Measurements from ENCODE around the gene ARHGEF19. TPM values are rescaled to one million over a fixed set of nuclear protein-coding genes. Genes with fewer than 3 reads are reported as not detected.

ARHGEF19 gene
- total and polyA plus RNA-seq, 9 of the 15 experiments (the other 6 are each of a cell fraction or from before 2014, with no cell fraction given), result 0.73 to 21.0 (median 5.2) TPM

DNA sequence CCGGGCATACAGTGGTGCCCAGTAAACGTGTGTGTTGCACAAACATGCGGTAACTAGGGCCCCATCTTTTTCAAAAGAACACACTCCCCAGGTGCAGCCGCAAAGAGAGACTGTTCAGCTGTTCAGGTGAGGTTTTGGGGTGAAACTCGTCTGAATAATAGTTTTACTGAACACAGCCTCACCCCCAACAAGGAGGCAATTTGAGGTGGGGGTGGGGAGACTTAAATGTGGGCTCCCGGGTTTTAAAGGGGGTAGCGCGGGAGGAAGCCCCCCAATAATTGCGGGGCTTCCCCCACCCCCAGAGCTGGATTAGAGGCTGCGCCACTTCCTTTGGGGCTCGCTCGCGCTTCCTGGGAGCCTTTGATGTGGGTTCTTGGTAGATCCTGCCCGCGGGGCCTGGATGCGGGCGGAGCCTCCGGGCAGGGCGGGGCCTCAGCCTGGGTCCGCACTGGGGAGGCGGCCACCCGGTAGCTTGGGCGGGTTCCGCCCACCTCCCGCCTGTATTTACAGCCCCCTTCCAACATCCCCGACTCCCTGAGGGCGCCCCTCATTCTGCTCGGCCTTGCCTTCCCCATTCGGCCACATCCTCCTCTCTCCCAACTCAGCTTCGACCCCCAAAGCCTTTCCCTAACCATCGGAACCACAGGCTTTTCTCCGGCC, 50.2 kb downstream of the ARHGEF19 start (continued):
- TF ChIP-seq GABPA (tag; conservative IDR thresholded peaks at IDR 0.05; ENCODE audit: low read depth), result peak; percentile 52
- TF ChIP-seq RFX5 (IDR thresholded peaks at IDR 0.05; ENCODE audit: low read depth, low read length), result no peak
- TF ChIP-seq CAMTA2 (CRISPR knock-in tag; conservative IDR thresholded peaks at IDR 0.05), result no peak
- no peak for TF ChIP-seq NELFE (IDR thresholded peaks at IDR 0.05; ENCODE audit: insufficient read depth, insufficient read length)
- no peak; the same call in 1 of the 2 replicates for TF ChIP-seq ETV1 (tag; conservative IDR thresholded peaks at IDR 0.05; ENCODE audit: low read depth)
- TF ChIP-seq, protein P1, sequence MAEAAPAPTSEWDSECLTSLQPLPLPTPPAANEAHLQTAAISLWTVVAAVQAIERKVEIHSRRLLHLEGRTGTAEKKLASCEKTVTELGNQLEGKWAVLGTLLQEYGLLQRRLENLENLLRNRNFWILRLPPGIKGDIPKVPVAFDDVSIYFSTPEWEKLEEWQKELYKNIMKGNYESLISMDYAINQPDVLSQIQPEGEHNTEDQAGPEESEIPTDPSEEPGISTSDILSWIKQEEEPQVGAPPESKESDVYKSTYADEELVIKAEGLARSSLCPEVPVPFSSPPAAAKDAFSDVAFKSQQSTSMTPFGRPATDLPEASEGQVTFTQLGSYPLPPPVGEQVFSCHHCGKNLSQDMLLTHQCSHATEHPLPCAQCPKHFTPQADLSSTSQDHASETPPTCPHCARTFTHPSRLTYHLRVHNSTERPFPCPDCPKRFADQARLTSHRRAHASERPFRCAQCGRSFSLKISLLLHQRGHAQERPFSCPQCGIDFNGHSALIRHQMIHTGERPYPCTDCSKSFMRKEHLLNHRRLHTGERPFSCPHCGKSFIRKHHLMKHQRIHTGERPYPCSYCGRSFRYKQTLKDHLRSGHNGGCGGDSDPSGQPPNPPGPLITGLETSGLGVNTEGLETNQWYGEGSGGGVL (CRISPR knock-in tag; IDR thresholded peaks at IDR 0.05), result no peak
- TF ChIP-seq FOS (IDR thresholded peaks at IDR 0.05; ENCODE audit: extremely low read depth, insufficient read length), result no peak
- TF ChIP-seq MIER1 (IDR thresholded peaks at IDR 0.05; ENCODE audit: low read depth), result no peak
- TF ChIP-seq EGR1 (conservative IDR thresholded peaks at IDR 0.05), result peak; percentile 77
- TF ChIP-seq SREBF2 (CRISPR knock-in tag; IDR thresholded peaks at IDR 0.05), result no peak
- peak; percentile 29 for TF ChIP-seq TBP (optimal IDR thresholded peaks at IDR 0.05; ENCODE audit: low read depth, low read length)
- TF ChIP-seq, protein P2, sequence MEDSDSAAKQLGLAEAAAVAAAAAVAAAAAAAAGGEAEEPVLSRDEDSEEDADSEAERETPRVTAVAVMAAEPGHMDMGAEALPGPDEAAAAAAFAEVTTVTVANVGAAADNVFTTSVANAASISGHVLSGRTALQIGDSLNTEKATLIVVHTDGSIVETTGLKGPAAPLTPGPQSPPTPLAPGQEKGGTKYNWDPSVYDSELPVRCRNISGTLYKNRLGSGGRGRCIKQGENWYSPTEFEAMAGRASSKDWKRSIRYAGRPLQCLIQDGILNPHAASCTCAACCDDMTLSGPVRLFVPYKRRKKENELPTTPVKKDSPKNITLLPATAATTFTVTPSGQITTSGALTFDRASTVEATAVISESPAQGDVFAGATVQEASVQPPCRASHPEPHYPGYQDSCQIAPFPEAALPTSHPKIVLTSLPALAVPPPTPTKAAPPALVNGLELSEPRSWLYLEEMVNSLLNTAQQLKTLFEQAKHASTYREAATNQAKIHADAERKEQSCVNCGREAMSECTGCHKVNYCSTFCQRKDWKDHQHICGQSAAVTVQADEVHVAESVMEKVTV (CRISPR knock-in tag; IDR thresholded peaks at IDR 0.05), result no peak
- TF ChIP-seq ZNF347 (CRISPR knock-in tag; IDR thresholded peaks at IDR 0.05; ENCODE audit: low read depth), result no peak
- TF ChIP-seq PRPF4 (IDR thresholded peaks at IDR 0.05; ENCODE audit: insufficient read depth, low read depth, low read length, poor library complexity, severe bottlenecking), result no peak
- TF ChIP-seq ERF (CRISPR knock-in tag; IDR thresholded peaks at IDR 0.05), result no peak
- TF ChIP-seq ZNF263 (CRISPR knock-in tag; IDR thresholded peaks at IDR 0.05; ENCODE audit: borderline replicate concordance), result no peak
- no peak for TF ChIP-seq NCOR1 (IDR thresholded peaks at IDR 0.05)
- TF ChIP-seq EP300 (IDR thresholded peaks at IDR 0.05; ENCODE audit: low read length), result peak; percentile 35; the same call in 1 of the 2 replicates
- TF ChIP-seq, protein P3, sequence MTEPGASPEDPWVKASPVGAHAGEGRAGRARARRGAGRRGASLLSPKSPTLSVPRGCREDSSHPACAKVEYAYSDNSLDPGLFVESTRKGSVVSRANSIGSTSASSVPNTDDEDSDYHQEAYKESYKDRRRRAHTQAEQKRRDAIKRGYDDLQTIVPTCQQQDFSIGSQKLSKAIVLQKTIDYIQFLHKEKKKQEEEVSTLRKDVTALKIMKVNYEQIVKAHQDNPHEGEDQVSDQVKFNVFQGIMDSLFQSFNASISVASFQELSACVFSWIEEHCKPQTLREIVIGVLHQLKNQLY (CRISPR knock-in tag; conservative IDR thresholded peaks at IDR 0.05), result no peak
- no peak for TF ChIP-seq MEF2D (tag; conservative IDR thresholded peaks at IDR 0.05; ENCODE audit: low read depth)
- TF ChIP-seq, protein P4, sequence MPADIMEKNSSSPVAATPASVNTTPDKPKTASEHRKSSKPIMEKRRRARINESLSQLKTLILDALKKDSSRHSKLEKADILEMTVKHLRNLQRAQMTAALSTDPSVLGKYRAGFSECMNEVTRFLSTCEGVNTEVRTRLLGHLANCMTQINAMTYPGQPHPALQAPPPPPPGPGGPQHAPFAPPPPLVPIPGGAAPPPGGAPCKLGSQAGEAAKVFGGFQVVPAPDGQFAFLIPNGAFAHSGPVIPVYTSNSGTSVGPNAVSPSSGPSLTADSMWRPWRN (IDR thresholded peaks at IDR 0.05; ENCODE audit: low read depth), result peak; percentile 61; the same call in 1 of the 2 replicates
- TF ChIP-seq, protein P5, sequence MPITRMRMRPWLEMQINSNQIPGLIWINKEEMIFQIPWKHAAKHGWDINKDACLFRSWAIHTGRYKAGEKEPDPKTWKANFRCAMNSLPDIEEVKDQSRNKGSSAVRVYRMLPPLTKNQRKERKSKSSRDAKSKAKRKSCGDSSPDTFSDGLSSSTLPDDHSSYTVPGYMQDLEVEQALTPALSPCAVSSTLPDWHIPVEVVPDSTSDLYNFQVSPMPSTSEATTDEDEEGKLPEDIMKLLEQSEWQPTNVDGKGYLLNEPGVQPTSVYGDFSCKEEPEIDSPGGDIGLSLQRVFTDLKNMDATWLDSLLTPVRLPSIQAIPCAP (CRISPR knock-in tag; IDR thresholded peaks at IDR 0.05; ENCODE audit: borderline replicate concordance), result no peak

All from K562 (cell line).